ENCODE measurements around the gene HOXC13. TPM values are rescaled to one million over a fixed set of nuclear protein-coding genes. Genes with fewer than 3 reads are reported as not detected.

Gene HOXC13
- total RNA-seq, 1 experiment from 2014 or later: 0.09 TPM

GRCh38 chr12:53929527-53929926, 9.1 kb upstream of the HOXC13 start (continued):
- no peak for TF ChIP-seq GRHL2 (CRISPR knock-in tag; IDR thresholded peaks at IDR 0.05; ENCODE audit: insufficient replicate concordance, severe bottlenecking)
- TF ChIP-seq ZBTB43 (CRISPR knock-in tag; IDR thresholded peaks at IDR 0.05): no peak
- no peak for TF ChIP-seq RELA (CRISPR knock-in tag; IDR thresholded peaks at IDR 0.05; ENCODE audit: borderline replicate concordance)
- no peak for TF ChIP-seq ZNF671 (CRISPR knock-in tag; IDR thresholded peaks at IDR 0.05)
- no peak for TF ChIP-seq MYBL2 (CRISPR knock-in tag; IDR thresholded peaks at IDR 0.05)
- no peak for TF ChIP-seq SOX15 (CRISPR knock-in tag; IDR thresholded peaks at IDR 0.05)
- TF ChIP-seq ZNF138 (CRISPR knock-in tag; conservative IDR thresholded peaks at IDR 0.05): no peak
- no peak for TF ChIP-seq USF2 (CRISPR knock-in tag; IDR thresholded peaks at IDR 0.05)
- no peak for TF ChIP-seq CREB1 (CRISPR knock-in tag; IDR thresholded peaks at IDR 0.05)
- TF ChIP-seq NR3C1 (CRISPR knock-in tag; conservative IDR thresholded peaks at IDR 0.05; ENCODE audit: low read depth): no peak
- no peak for TF ChIP-seq USF1 (CRISPR knock-in tag; IDR thresholded peaks at IDR 0.05)
- TF ChIP-seq MAX (CRISPR knock-in tag; IDR thresholded peaks at IDR 0.05): no peak

- Mint-ChIP-seq H3K27ac (no peak overlapping the region), H3K4me3 (no peak overlapping the region), H3K27me3 (ENCODE audit: low read depth) (peaks cover 100% of the 10 kb centered on the region), H3K4me1 (peaks cover 16% of the 10 kb centered on the region), H3K9me3 (no peaks in the 10 kb centered on the region), H3K36me3 (no peaks in the 10 kb centered on the region)
- TF ChIP-seq ZNF396 (CRISPR knock-in tag; IDR thresholded peaks at IDR 0.05; ENCODE audit: borderline replicate concordance): no peak
- TF ChIP-seq ZNF532 (CRISPR knock-in tag; IDR thresholded peaks at IDR 0.05; ENCODE audit: borderline replicate concordance): no peak
- no peak for TF ChIP-seq NFYB (CRISPR knock-in tag; conservative IDR thresholded peaks at IDR 0.05; ENCODE audit: low read depth)
- no peak for TF ChIP-seq ZNF138 (CRISPR knock-in tag; conservative IDR thresholded peaks at IDR 0.05)
- TF ChIP-seq NFATC4 (CRISPR knock-in tag; IDR thresholded peaks at IDR 0.05): no peak
- ChIA-PET CTCF (no interaction called here), POLR2A (no interaction called here)
- ATAC-seq (no peak; the same call in 1 of the 2 replicates), DNase-seq (ENCODE audit: low spot score) (peak; percentile 38)
These were observed 7.9 kb upstream of the HOXC13 start for GRCh38 chr12:53930591-53931255.
